K562 (cell line): ENCODE results near the gene CPNE2. TPM values are rescaled to one million over a fixed set of nuclear protein-coding genes. Genes with fewer than 3 reads are reported as not detected.

ENCODE experiments used
- ATAC-seq: fragments of 200-7000 bp; cut with Tn5 transposase; 3 replicates; pipeline ENCODE4 v1.9.1; 2020; ENCODE audit warnings: moderate library complexity
- BruUV-seq: library from RNA; stranded (reverse); fragments of 400-500 nt; replicated peaks from 2 replicates; lab custom pipeline; 2021; lab: Mats Ljungman, UMichigan
- CTCF ChIA-PET: fragments of 300-600 bp; formaldehyde crosslinking; extraction: SDS; loops from one replicate; lab custom pipeline; 2021; ENCODE audit warnings: low intra/inter-chr PET ratio; lab: Yijun Ruan, JAX
- POLR2A ChIA-PET: fragments of 300-600, 350-650 bp; sonication (Branson Sonifier 250); formaldehyde crosslinking; extraction: SDS; loops from one replicate; lab custom pipeline; 2021; ENCODE audit warnings: antibody characterized with exemption, inconsistent platforms; lab: Yijun Ruan, JAX
- DNase-seq, 4 experiments: peaks; one replicate each; pipeline versions ENCODE4 v3.0.0 to v3.0.0-alpha.2; 2011 to 2018; ENCODE audit warnings: low spot score in 3 of 4, mixed read lengths in 3 of 4; ENCODE audit errors: extremely low read depth in 1 of 4
- FAIRE-seq: peaks from 2 replicates; lab custom pipeline; 2011; peaks lifted over from hg19 to GRCh38; lab: Jason Lieb, UNC
- H2AFZ ChIP-seq: 2 replicates; pipeline ENCODE4 v1.6.0; 2011; ENCODE audit warnings: low read depth, low read length, control low read depth, inconsistent platforms
- H3K27ac ChIP-seq: fragments of 200-600 bp; 3 replicates; pipeline ENCODE4 v1.8.0; 2011; ENCODE audit warnings: low read depth, mild to moderate bottlenecking, control low read depth, inconsistent platforms, low read length, moderate library complexity, mixed read lengths; ENCODE audit errors: extremely low read depth
- H3K27me3 ChIP-seq, 2 experiments: fragments of 300-600 bp in 1 of 2; 2 replicates in 1 of 2; 3 replicates in 1 of 2; pipeline versions ENCODE4 v1.6.0 to v1.8.0; 2011; ENCODE audit warnings: inconsistent platforms in 2 of 2, low read length in 2 of 2, mild to moderate bottlenecking in 1 of 2, mixed read lengths in 1 of 2, moderate library complexity in 1 of 2; ENCODE audit not compliant: control insufficient read depth in 2 of 2, insufficient read depth in 2 of 2
- H3K36me3 ChIP-seq: fragments of 300-600 bp; 3 replicates; pipeline ENCODE4 v1.8.0; 2011; ENCODE audit warnings: mild to moderate bottlenecking, low read length, inconsistent platforms; ENCODE audit not compliant: control insufficient read depth, insufficient read depth
- H3K4me1 ChIP-seq, 2 experiments: fragments of 200-600 bp in 1 of 2; replicated peaks in 1 of 2; 2 replicates in 1 of 2; 3 replicates in 1 of 2; pipeline versions ENCODE4 v1.5.1 to v1.8.0; 2011; ENCODE audit warnings: inconsistent platforms in 2 of 2, low read length in 2 of 2, mild to moderate bottlenecking in 1 of 2, mixed read lengths in 1 of 2, moderate library complexity in 1 of 2; ENCODE audit not compliant: control insufficient read depth in 2 of 2, insufficient read depth in 2 of 2
- H3K4me2 ChIP-seq: 2 replicates; pipeline ENCODE4 v1.6.1; 2011; ENCODE audit warnings: low read length, control low read depth, inconsistent platforms, mixed read lengths; ENCODE audit not compliant: insufficient read depth
- H3K4me3 ChIP-seq: fragments of 200-600 bp; sonication (generic), shearing (Covaris generic); 2 replicates; pipeline ENCODE4 v1.5.1; 2016; ENCODE audit warnings: control low read depth, inconsistent platforms
- H3K79me2 ChIP-seq: fragments of 200-600 bp; 3 replicates; pipeline ENCODE4 v1.8.0; 2011; ENCODE audit warnings: low read length, inconsistent platforms; ENCODE audit not compliant: control insufficient read depth, insufficient read depth
- H3K9ac ChIP-seq, 2 experiments: 2 replicates each; pipeline versions ENCODE4 v1.6.0 to v1.6.1; 2011; ENCODE audit warnings: low read depth in 2 of 2, low read length in 2 of 2, control low read depth in 1 of 2, inconsistent platforms in 1 of 2, mild to moderate bottlenecking in 1 of 2, mixed read lengths in 1 of 2; ENCODE audit not compliant: insufficient read depth in 1 of 2
- H3K9me1 ChIP-seq: one replicate; pipeline ENCODE4 v1.6.0; 2011; ENCODE audit warnings: inconsistent platforms, mild to moderate bottlenecking, low read length, moderate library complexity; ENCODE audit not compliant: control insufficient read depth, insufficient read depth
- H3K9me3 ChIP-seq: replicated peaks from 2 replicates; pipeline ENCODE4 v1.5.1; 2011; ENCODE audit warnings: low read depth, low read length, inconsistent platforms; ENCODE audit not compliant: control insufficient read depth, insufficient read depth
- H4K20me1 ChIP-seq: replicated peaks from 2 replicates; pipeline ENCODE4 v1.6.1; 2011; ENCODE audit warnings: low read length, inconsistent platforms, mixed read lengths; ENCODE audit not compliant: control insufficient read depth, insufficient read depth
- AFF4 ChIP-seq: sonication (generic); formaldehyde crosslinking; IDR thresholded peaks from 2 replicates; pipeline ENCODE4 v1.8.0; 2023; ENCODE audit warnings: mild to moderate bottlenecking, missing genetic modification reagents
- BRD9 ChIP-seq: fragments of 450-650 bp; IDR thresholded peaks from 2 replicates; pipeline ENCODE4 v1.6.1; 2018; ENCODE audit warnings: low read depth; ENCODE audit not compliant: partially characterized antibody
- CEBPB ChIP-seq: fragments of 450-650 bp; IDR thresholded peaks from 2 replicates; pipeline ENCODE4 v1.6.1; 2016; ENCODE audit warnings: missing genetic modification characterization, missing compliant biosample characterization
- DEAF1 ChIP-seq: fragments of 450-650 bp; formaldehyde crosslinking; IDR thresholded peaks from 2 replicates; pipeline ENCODE4 v1.4.0; 2020; ENCODE audit warnings: mild to moderate bottlenecking, moderate library complexity
- PBX2 ChIP-seq, 2 experiments: IDR thresholded peaks in 1 of 2; conservative IDR thresholded peaks in 1 of 2; 2 replicates each; pipeline ENCODE4 v1.6.1; 2016; ENCODE audit warnings: low read depth in 2 of 2, mild to moderate bottlenecking in 1 of 2, missing compliant biosample characterization in 1 of 2, missing genetic modification characterization in 1 of 2, moderate library complexity in 1 of 2
- SIN3A ChIP-seq, 2 experiments: fragments of 150-350 bp in 1 of 2; IDR thresholded peaks; 2 replicates each; pipeline ENCODE4 v1.6.1; 2011 to 2016; ENCODE audit warnings: borderline replicate concordance in 2 of 2, low read depth in 2 of 2, low read length in 2 of 2, mild to moderate bottlenecking in 2 of 2, moderate library complexity in 2 of 2; ENCODE audit not compliant: control insufficient read depth in 1 of 2
- SREBF2 ChIP-seq: sonication (generic); formaldehyde crosslinking; IDR thresholded peaks from 2 replicates; pipeline ENCODE4 v1.4.0; 2020; ENCODE audit warnings: mild to moderate bottlenecking, missing genetic modification reagents
- STAG1 ChIP-seq: sonication (generic); formaldehyde crosslinking; IDR thresholded peaks from 2 replicates; pipeline ENCODE4 v1.5.0; 2020; ENCODE audit warnings: missing genetic modification reagents, borderline replicate concordance
- THAP12 ChIP-seq: fragments of 250-450 bp; sonication (Bioruptor Pico); IDR thresholded peaks from 2 replicates; pipeline ENCODE4 v1.9.0; 2021; ENCODE audit warnings: mild to moderate bottlenecking, inconsistent platforms
- XRCC4 ChIP-seq: IDR thresholded peaks from one replicate; pipeline ENCODE4 v1.6.1; 2011; ENCODE audit not compliant: insufficient read depth, insufficient read length; ENCODE audit errors: extremely low read depth
- WGBS: fragments of 100-300 bp; shearing (Covaris generic); methylation state at CpG from one replicate; pipeline ENCODE4 v1.1.6; 2016; ENCODE audit warnings: low coverage, mixed read lengths; ENCODE audit not compliant: insufficient coverage; ENCODE audit errors: missing lambda C conversion rate; 5-methylcytosine and 5-hydroxymethylcytosine counted together
- in situ Hi-C: fragments of 300-500 bp; cut with MboI; formaldehyde crosslinking; loops from 4 replicates; pipeline ENCODE4 v1.15.0; 2018; ENCODE audit warnings: inconsistent platforms, mixed read lengths
- intact Hi-C: fragments of 100-400 bp; cut with micrococcal nuclease; formaldehyde crosslinking; loops from 2 replicates; pipeline ENCODE4 v1.14.2; 2022
- polyA plus RNA-seq, 8 experiments: library from polyadenylated mRNA; depleted of rRNA in 4 of 8; stranded (reverse) in 5 of 8; unstranded in 3 of 8; fragments of >200 nt; fragmentation: Nextera tagmentation in 2 of 8; fragmentation: Illumina TruSeq in 1 of 8; extraction: Ambion mirVana in 2 of 8; extraction: Trizol in 1 of 8; gene quantifications; 2 replicates each; pipeline versions ENCODE4 v1.2.1 to v1.2.3, GENCODE V29; 2011 to 2014; ENCODE audit warnings: inconsistent platforms in 1 of 8, missing spikeins in 1 of 8
- total RNA-seq, 7 experiments: library from RNA; depleted of rRNA in 6 of 7; stranded (reverse); fragments of >200 nt in 6 of 7; fragmentation: Illumina TruSeq in 2 of 7; extraction: Trizol in 2 of 7; gene quantifications; 2 replicates each; pipeline versions ENCODE4 v1.2.1 to v1.2.3, GENCODE V29; 2011 to 2021; ENCODE audit warnings: low replicate concordance in 1 of 7

CPNE2 gene
- total and polyA plus RNA-seq, 9 of the 15 experiments (the other 6 are each of a cell fraction or from before 2014, with no cell fraction given), result 3.0 to 13.9 (median 8.6) TPM

GRCh38 chr16:57055671-57056070 lies 36.7 kb upstream of the CPNE2 start:
- POLR2A ChIA-PET, result interaction anchor here (1.7 kb wide), 1 partner anchor 10 kb away, joined by 5 read pairs; no protein-coding TSS in a partner anchor
- CTCF ChIA-PET, result no interaction called here
- no TSS peak for BruUV-seq
- H3K4me2 ChIP-seq, result no peak overlapping the region
- FAIRE-seq, result no peak
- no peak for ATAC-seq
- no peaks in the 10 kb centered on the region for H3K36me3 ChIP-seq
- H3K4me3 ChIP-seq, result no peak overlapping the region
- H3K9ac ChIP-seq, result no peak overlapping the region
- H3K9me3 ChIP-seq, result no peaks in the 10 kb centered on the region
- no peaks in the 10 kb centered on the region for H3K79me2 ChIP-seq
- no peaks in the 10 kb centered on the region for H4K20me1 ChIP-seq
- peaks cover 49 to 62% of the 10 kb centered on the region in 2 experiments for H3K27me3 ChIP-seq
- peaks cover 4 to 9% of the 10 kb centered on the region in 2 experiments; a peak in 2 of 5 replicates for H3K4me1 ChIP-seq
- no peak overlapping the region for H2AFZ ChIP-seq
- no peak for DNase-seq
- WGBS, result 0% methylated on average over 6 of the region's 6 CpGs
- intact Hi-C loops (no loop called here), in situ Hi-C loops (no loop called here)
- H3K27ac ChIP-seq, result no peak overlapping the region; the same call in 2 of the 3 replicates
- no peaks in the 10 kb centered on the region for H3K9me1 ChIP-seq
- TF ChIP-seq THAP12 (no peak), AFF4 (no peak), SIN3A (IDR thresholded peaks at IDR 0.05; ENCODE audit: borderline replicate concordance in 2 of 2, control insufficient read depth in 1 of 2, low read depth in 2 of 2, low read length in 2 of 2) (no peak), PBX2 (CRISPR knock-in tag; IDR thresholded peaks at IDR 0.05; ENCODE audit: low read depth) (no peak), PBX2 (tag; conservative IDR thresholded peaks at IDR 0.05; ENCODE audit: low read depth) (no peak), XRCC4 (no peak), DEAF1 (no peak), CEBPB (tag) (no peak), BRD9 (no peak), SREBF2 (CRISPR knock-in tag) (no peak), STAG1 (CRISPR knock-in tag) (no peak)
